KOPT-K1 (cell line): ENCODE data around the gene CELF4.

Experiments used
- H3K27ac ChIP-seq: fragments of 200-600 bp; sonication (generic); 2 replicates; pipeline ENCODE4 v1.5.1; 2016; ENCODE audit warnings: antibody characterized with exemption, mild to moderate bottlenecking, low read depth, low read length; ENCODE audit not compliant: poor library complexity, severe bottlenecking
- H3K36me3 ChIP-seq: fragments of 200-600 bp; sonication (generic); 2 replicates; pipeline ENCODE4 v1.5.1; 2017; ENCODE audit warnings: antibody characterized with exemption, mild to moderate bottlenecking, low read length, moderate library complexity; ENCODE audit not compliant: insufficient read depth
- H3K9me3 ChIP-seq: fragments of 200-600 bp; sonication (generic); 2 replicates; pipeline ENCODE4 v1.5.1; 2017; ENCODE audit warnings: antibody characterized with exemption, low read length, mild to moderate bottlenecking; ENCODE audit not compliant: insufficient read depth, poor library complexity, severe bottlenecking

Gene CELF4

GRCh38 chr18:37275237-37275741, 290.3 kb downstream of the CELF4 start:
- Histone ChIP-seq H3K27ac (no peak overlapping the region), H3K36me3 (no peaks in the 10 kb centered on the region), H3K9me3 (no peaks in the 10 kb centered on the region)

GRCh38 chr18:37274309-37275236, 291.0 kb downstream of the CELF4 start:
- Histone ChIP-seq H3K27ac (no peak overlapping the region), H3K36me3 (no peaks in the 10 kb centered on the region), H3K9me3 (no peaks in the 10 kb centered on the region)

- Histone ChIP-seq H3K9me3 (no peaks in the 10 kb centered on the region), H3K27ac (no peak overlapping the region), H3K36me3 (no peaks in the 10 kb centered on the region)
Observed at GRCh38 chr18:37272841-37273240, 292.8 kb downstream of the CELF4 start.

DNA sequence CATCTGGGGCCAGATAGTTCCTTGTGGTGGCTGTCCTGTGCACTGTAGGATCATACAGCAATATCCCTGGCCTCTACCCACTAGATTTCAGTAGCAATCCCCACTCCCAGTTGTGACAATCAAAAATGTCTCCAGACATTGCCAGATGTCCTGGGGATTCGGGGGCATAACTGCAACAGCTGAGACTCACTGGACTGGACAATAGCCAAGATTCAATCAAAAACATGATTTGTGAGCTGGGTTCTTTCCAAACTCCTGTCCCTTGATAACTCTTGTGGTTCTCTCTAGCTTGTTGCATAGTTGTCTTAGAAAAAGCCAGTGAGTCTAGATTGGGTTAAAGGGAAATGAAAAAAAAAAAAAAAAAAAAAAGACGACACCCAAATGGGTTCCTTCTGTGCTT, 293.4 kb downstream of the CELF4 start:
- Histone ChIP-seq H3K9me3 (no peaks in the 10 kb centered on the region), H3K27ac (no peak overlapping the region), H3K36me3 (no peaks in the 10 kb centered on the region)

DNA sequence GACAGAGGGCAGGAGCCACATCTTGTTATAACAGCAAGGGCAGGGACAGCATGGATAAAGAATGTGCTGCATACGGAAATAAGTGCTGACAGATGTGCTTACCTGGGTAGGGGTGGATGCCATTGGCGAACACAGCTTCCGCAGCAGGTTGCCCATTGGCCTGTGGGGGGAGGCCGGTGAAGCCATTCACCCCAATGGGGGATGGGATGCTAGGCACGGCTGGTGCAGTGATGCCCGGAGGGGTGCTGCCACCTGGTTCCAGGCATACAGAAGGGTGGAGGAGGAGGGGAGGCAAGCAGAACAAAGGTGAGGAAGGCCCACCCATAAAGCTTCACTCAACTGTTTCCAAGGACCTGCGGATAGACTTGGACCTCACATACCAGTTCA, 294.9 kb downstream of the CELF4 start:
- H3K36me3 ChIP-seq = no peaks in the 10 kb centered on the region
- no peaks in the 10 kb centered on the region for H3K9me3 ChIP-seq
- H3K27ac ChIP-seq = no peak overlapping the region

DNA sequence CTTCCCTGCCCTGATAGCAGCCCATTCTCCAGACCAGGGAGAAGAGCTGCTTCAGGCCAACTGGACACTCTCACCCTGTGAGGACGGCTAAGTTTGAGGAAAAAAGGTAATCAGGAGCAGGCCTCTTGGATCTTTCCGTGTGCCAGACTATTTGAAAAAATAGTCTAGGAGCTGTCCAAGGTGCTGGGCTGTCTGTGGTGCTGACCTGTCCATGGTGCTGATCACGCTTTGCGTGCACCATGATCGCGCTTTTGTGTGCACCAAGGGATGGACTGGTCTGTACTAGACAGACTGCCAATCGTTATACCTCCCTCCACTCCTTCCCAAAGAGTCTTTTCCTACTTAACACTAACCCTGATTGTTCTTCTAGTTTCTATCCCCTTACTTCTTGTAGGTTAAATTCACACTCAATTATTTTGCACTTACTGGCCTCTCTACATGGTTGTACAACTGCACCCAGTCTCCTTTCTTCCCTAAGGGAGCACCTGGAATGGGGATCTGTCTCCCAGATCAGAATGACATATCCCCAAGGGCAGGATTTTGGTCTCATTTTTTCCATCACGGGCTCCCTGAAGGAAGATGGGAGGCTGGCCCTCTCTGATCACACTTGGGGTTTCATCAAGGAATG, 295.4 kb downstream of the CELF4 start:
- H3K36me3 ChIP-seq = no peaks in the 10 kb centered on the region
- no peaks in the 10 kb centered on the region for H3K9me3 ChIP-seq
- H3K27ac ChIP-seq = no peak overlapping the region

DNA sequence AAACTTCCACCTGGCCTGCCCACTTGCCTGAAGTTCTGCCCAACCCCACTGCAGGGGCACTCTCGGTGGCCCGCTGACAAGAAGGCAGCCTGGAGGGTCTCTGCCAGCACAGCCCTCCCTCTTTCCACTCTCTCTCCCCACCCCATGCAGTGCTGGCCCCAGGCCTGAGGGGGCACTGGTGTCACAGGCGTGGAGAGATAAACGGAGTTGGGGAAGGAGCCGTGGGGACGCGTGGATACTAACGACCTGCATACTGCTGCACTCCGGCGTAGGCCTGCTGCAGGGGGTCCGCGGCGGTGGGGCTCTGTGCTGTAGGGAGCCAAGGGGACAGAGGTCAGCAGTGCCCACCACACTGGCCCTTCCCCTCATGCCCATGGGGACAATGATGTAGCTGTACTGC, 299.3 kb downstream of the CELF4 start:
- no peaks in the 10 kb centered on the region for H3K36me3 ChIP-seq
- no peaks in the 10 kb centered on the region for H3K9me3 ChIP-seq
- no peak overlapping the region for H3K27ac ChIP-seq

- Histone ChIP-seq H3K27ac (no peak overlapping the region), H3K9me3 (no peaks in the 10 kb centered on the region), H3K36me3 (no peaks in the 10 kb centered on the region)
Observed at GRCh38 chr18:37265382-37265781, 300.2 kb downstream of the CELF4 start.

DNA sequence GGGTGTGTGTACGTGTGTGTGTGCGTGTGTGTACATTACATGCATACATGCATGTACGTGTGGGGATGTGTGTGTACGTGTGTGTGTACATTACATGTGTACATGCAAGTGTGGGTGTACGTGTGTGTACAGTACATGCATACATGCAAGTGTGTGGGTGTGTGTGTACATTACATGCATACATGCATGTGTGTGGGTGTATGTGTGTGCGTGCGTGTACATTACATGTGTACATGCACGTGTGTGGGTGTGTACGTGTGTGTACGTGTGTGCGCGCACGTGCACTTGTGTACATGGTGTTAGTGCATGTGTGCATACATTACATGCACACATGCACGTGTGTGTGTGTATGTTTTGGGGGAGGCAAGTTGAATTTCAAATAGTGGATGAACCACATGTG, 300.6 kb downstream of the CELF4 start:
- Histone ChIP-seq H3K9me3 (no peaks in the 10 kb centered on the region), H3K27ac (no peak overlapping the region), H3K36me3 (no peaks in the 10 kb centered on the region)

- H3K9me3 ChIP-seq = no peaks in the 10 kb centered on the region
- no peaks in the 10 kb centered on the region for H3K36me3 ChIP-seq
Observed at GRCh38 chr18:37261988-37262387, 303.6 kb downstream of the CELF4 start.

GRCh38 chr18:37261246-37261840, 304.3 kb downstream of the CELF4 start:
- H3K9me3 ChIP-seq = no peaks in the 10 kb centered on the region
- H3K27ac ChIP-seq = no peak overlapping the region
- no peaks in the 10 kb centered on the region for H3K36me3 ChIP-seq

More at GRCh38 chr18:37261988-37262387, 303.6 kb downstream of the CELF4 start:
- H3K27ac ChIP-seq = no peak overlapping the region

- Histone ChIP-seq H3K27ac (no peak overlapping the region), H3K36me3 (no peaks in the 10 kb centered on the region), H3K9me3 (no peaks in the 10 kb centered on the region)
Observed at GRCh38 chr18:37260367-37261093, 305.1 kb downstream of the CELF4 start.

- no peak overlapping the region for H3K27ac ChIP-seq
Observed at GRCh38 chr18:37259711-37260110, 305.9 kb downstream of the CELF4 start.

GRCh38 chr18:37258819-37259218, 306.8 kb downstream of the CELF4 start:
- H3K27ac ChIP-seq = no peak overlapping the region
- no peaks in the 10 kb centered on the region for H3K36me3 ChIP-seq
- no peaks in the 10 kb centered on the region for H3K9me3 ChIP-seq

More at GRCh38 chr18:37259711-37260110, 305.9 kb downstream of the CELF4 start:
- Histone ChIP-seq H3K36me3 (no peaks in the 10 kb centered on the region), H3K9me3 (no peaks in the 10 kb centered on the region)

- no peaks in the 10 kb centered on the region for H3K36me3 ChIP-seq
- no peak overlapping the region for H3K27ac ChIP-seq
- no peaks in the 10 kb centered on the region for H3K9me3 ChIP-seq
Observed at GRCh38 chr18:37258131-37258530, 307.5 kb downstream of the CELF4 start.
